ENCODE measurements around the gene RIMS4. TPM values are rescaled to one million over a fixed set of nuclear protein-coding genes. Genes with fewer than 3 reads are reported as not detected.

RIMS4 gene
- total RNA-seq, 1 donor, result 0.36 TPM

GRCh38 chr20:44799691-44800090, 10.7 kb downstream of the RIMS4 start:
- DNase-seq (ENCODE audit: insufficient read length, low spot score, missing footprints), result no peak
- peaks cover 38% of the 10 kb centered on the region for H3K27me3 ChIP-seq (ENCODE audit: insufficient read depth, low read length)
- H3K9me3 ChIP-seq (ENCODE audit: low read depth, low read length), result no peaks in the 10 kb centered on the region
- no peaks in the 10 kb centered on the region for H3K79me2 ChIP-seq (ENCODE audit: insufficient read depth, low read length)
- H3K4me1 ChIP-seq (ENCODE audit: insufficient read depth, low read length), result no peaks in the 10 kb centered on the region
- no peaks in the 10 kb centered on the region for H4K20me1 ChIP-seq (ENCODE audit: insufficient read depth, low read length)
- no peak overlapping the region for H3K27ac ChIP-seq (ENCODE audit: low read depth, low read length)
- no peak overlapping the region for H3K4me2 ChIP-seq (ENCODE audit: insufficient read depth, low read length)
- H3K4me3 ChIP-seq (ENCODE audit: insufficient read depth, low read length), result no peak overlapping the region
- no peak for TF ChIP-seq CTCF (IDR thresholded peaks at IDR 0.05; ENCODE audit: extremely low read depth, low read depth, low read length)
- H2AFZ ChIP-seq (ENCODE audit: low read length), result no peak overlapping the region
- H3K36me3 ChIP-seq (ENCODE audit: insufficient read depth, low read length), result no peaks in the 10 kb centered on the region

GRCh38 chr20:44796758-44797457, 13.4 kb downstream of the RIMS4 start:
- Histone ChIP-seq H3K27me3 (ENCODE audit: insufficient read depth, low read length) (peaks cover 19% of the 10 kb centered on the region), H3K79me2 (ENCODE audit: insufficient read depth, low read length) (no peaks in the 10 kb centered on the region), H4K20me1 (ENCODE audit: insufficient read depth, low read length) (no peaks in the 10 kb centered on the region), H3K27ac (ENCODE audit: low read depth, low read length) (no peak overlapping the region), H3K4me1 (ENCODE audit: insufficient read depth, low read length) (no peaks in the 10 kb centered on the region), H3K4me3 (ENCODE audit: insufficient read depth, low read length) (no peak overlapping the region), H3K9me3 (ENCODE audit: low read depth, low read length) (no peaks in the 10 kb centered on the region), H2AFZ (ENCODE audit: low read length) (no peak overlapping the region), H3K36me3 (ENCODE audit: insufficient read depth, low read length) (no peaks in the 10 kb centered on the region), H3K4me2 (ENCODE audit: insufficient read depth, low read length) (no peak overlapping the region)
- no peak for TF ChIP-seq CTCF (IDR thresholded peaks at IDR 0.05; ENCODE audit: extremely low read depth, low read depth, low read length)
- no peak for DNase-seq (ENCODE audit: insufficient read length, low spot score, missing footprints)

- Histone ChIP-seq H3K4me3 (ENCODE audit: insufficient read depth, low read length) (no peak overlapping the region), H3K9me3 (ENCODE audit: low read depth, low read length) (no peaks in the 10 kb centered on the region), H3K79me2 (ENCODE audit: insufficient read depth, low read length) (no peaks in the 10 kb centered on the region), H3K27me3 (ENCODE audit: insufficient read depth, low read length) (peaks cover 19% of the 10 kb centered on the region), H3K27ac (ENCODE audit: low read depth, low read length) (no peak overlapping the region), H2AFZ (ENCODE audit: low read length) (no peak overlapping the region), H3K4me2 (ENCODE audit: insufficient read depth, low read length) (no peak overlapping the region), H3K36me3 (ENCODE audit: insufficient read depth, low read length) (no peaks in the 10 kb centered on the region), H4K20me1 (ENCODE audit: insufficient read depth, low read length) (no peaks in the 10 kb centered on the region), H3K4me1 (ENCODE audit: insufficient read depth, low read length) (no peaks in the 10 kb centered on the region)
- no peak for TF ChIP-seq CTCF (IDR thresholded peaks at IDR 0.05; ENCODE audit: extremely low read depth, low read depth, low read length)
- DNase-seq (ENCODE audit: insufficient read length, low spot score, missing footprints), result no peak
These were observed 14.0 kb downstream of the RIMS4 start for GRCh38 chr20:44796311-44796710.

GRCh38 chr20:44795836-44796235, 14.5 kb downstream of the RIMS4 start:
- no peak overlapping the region for H2AFZ ChIP-seq (ENCODE audit: low read length)
- no peaks in the 10 kb centered on the region for H4K20me1 ChIP-seq (ENCODE audit: insufficient read depth, low read length)
- no peaks in the 10 kb centered on the region for H3K4me1 ChIP-seq (ENCODE audit: insufficient read depth, low read length)
- no peak overlapping the region for H3K27ac ChIP-seq (ENCODE audit: low read depth, low read length)
- no peaks in the 10 kb centered on the region for H3K36me3 ChIP-seq (ENCODE audit: insufficient read depth, low read length)
- TF ChIP-seq CTCF (IDR thresholded peaks at IDR 0.05; ENCODE audit: extremely low read depth, low read depth, low read length), result no peak
- no peak for DNase-seq (ENCODE audit: insufficient read length, low spot score, missing footprints)
- no peaks in the 10 kb centered on the region for H3K79me2 ChIP-seq (ENCODE audit: insufficient read depth, low read length)
- H3K9me3 ChIP-seq (ENCODE audit: low read depth, low read length), result no peaks in the 10 kb centered on the region
- H3K4me3 ChIP-seq (ENCODE audit: insufficient read depth, low read length), result no peak overlapping the region
- H3K27me3 ChIP-seq (ENCODE audit: insufficient read depth, low read length), result peaks cover 19% of the 10 kb centered on the region
- no peak overlapping the region for H3K4me2 ChIP-seq (ENCODE audit: insufficient read depth, low read length)

Data from osteoblast (primary cell).